ENCODE data around the gene ZCCHC3.
"Not testable (repeated sequence)": the region's sequence is repeated elsewhere in the genome, so short reads cannot be mapped to it uniquely, and the experiment has no call there.

The ZCCHC3 gene

GRCh38 chr20:328027-328974 is 30.9 kb downstream of the ZCCHC3 start:
- in situ Hi-C loops (cut with MboI; ENCODE audit: low sequenced_read_pairs, unreplicated experiment): no loop called here
- no peak for TF ChIP-seq CTCF (IDR thresholded peaks at IDR 0.05; ENCODE audit: borderline replicate concordance, control extremely low read depth, extremely low read depth, insufficient read depth, missing control alignments)
- no peak for DNase-seq (ENCODE audit: low spot score)

GRCh38 chr20:328975-329695 is 31.8 kb downstream of the ZCCHC3 start:
- in situ Hi-C loops (cut with MboI; ENCODE audit: low sequenced_read_pairs, unreplicated experiment): no loop called here

GRCh38 chr20:329851-330232 is 32.5 kb downstream of the ZCCHC3 start:
- no peak for DNase-seq (ENCODE audit: low spot score)
- in situ Hi-C loops (cut with MboI; ENCODE audit: low sequenced_read_pairs, unreplicated experiment): no loop called here
- TF ChIP-seq CTCF (IDR thresholded peaks at IDR 0.05; ENCODE audit: borderline replicate concordance, control extremely low read depth, extremely low read depth, insufficient read depth, missing control alignments): no peak

More at GRCh38 chr20:328975-329695, 31.8 kb downstream of the ZCCHC3 start:
- DNase-seq (ENCODE audit: low spot score): no peak
- no peak for TF ChIP-seq CTCF (IDR thresholded peaks at IDR 0.05; ENCODE audit: borderline replicate concordance, control extremely low read depth, extremely low read depth, insufficient read depth, missing control alignments)

- in situ Hi-C loops (cut with MboI; ENCODE audit: low sequenced_read_pairs, unreplicated experiment): no loop called here
- TF ChIP-seq CTCF (IDR thresholded peaks at IDR 0.05; ENCODE audit: borderline replicate concordance, control extremely low read depth, extremely low read depth, insufficient read depth, missing control alignments): peak; percentile 72
- peak; percentile 81 for DNase-seq (ENCODE audit: low spot score)
These were observed 33.1 kb downstream of the ZCCHC3 start for GRCh38 chr20:330233-331149.

DNA sequence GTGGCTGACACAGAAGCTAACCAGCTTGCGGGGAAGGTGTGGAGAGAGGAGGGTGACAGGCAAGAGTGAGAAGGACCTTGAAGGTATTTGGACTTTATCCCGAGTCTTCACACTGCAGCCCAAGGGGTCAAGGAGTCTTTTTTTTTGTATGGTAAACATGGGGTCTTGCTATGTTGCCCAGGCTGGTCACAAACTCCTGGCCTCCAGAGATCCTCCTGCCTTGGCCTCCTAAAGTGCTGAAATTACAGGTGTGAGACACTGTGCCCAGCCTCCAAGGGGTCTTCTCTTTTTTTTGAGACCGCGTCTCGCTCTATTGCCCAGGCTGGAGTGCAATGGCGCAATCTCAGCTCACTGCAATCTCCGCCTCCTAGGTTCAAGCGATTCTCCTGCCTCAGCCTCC is 37.2 kb downstream of the ZCCHC3 start:
- no peak for DNase-seq (ENCODE audit: low spot score)
- in situ Hi-C loops (cut with MboI; ENCODE audit: low sequenced_read_pairs, unreplicated experiment): no loop called here

GRCh38 chr20:336040-336439 is 38.7 kb downstream of the ZCCHC3 start:
- DNase-seq (ENCODE audit: low spot score); in situ Hi-C loops (cut with MboI; ENCODE audit: low sequenced_read_pairs, unreplicated experiment): not testable (repeated sequence)

More for the DNA sequence above, 37.2 kb downstream of the ZCCHC3 start:
- TF ChIP-seq CTCF (IDR thresholded peaks at IDR 0.05; ENCODE audit: borderline replicate concordance, control extremely low read depth, extremely low read depth, insufficient read depth, missing control alignments): no peak

All from GM13976 (cell line).